ENCODE data around the gene RBM48.
"Not testable (repeated sequence)": the region's sequence is repeated elsewhere in the genome, so short reads cannot be mapped to it uniquely, and the experiment has no call there.

The RBM48 gene

DNA sequence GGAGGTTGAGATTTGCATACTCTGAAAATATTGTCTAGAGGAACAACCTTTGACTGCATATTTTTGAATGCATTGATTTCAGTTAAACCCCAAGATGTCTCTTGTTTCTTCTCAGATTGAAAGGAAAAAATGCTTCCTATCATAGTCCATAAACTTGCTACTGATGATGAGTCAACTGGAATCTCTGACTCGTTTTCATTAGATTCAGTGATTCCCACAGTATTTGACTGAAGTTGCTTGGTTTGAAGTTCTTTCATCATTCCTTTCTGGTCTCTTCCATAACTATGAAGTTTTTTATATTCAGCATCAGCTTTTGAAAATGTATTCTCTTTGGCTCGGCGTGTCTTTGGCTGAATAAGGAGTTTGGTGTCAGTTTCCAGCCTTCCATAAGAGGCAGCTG is 11.0 kb upstream of the RBM48 start:
- no peak overlapping the region for H3K4me3 ChIP-seq (ENCODE audit: low read length)
- DNase-seq (ENCODE audit: low read depth), result no peak
- TF ChIP-seq, protein P1, sequence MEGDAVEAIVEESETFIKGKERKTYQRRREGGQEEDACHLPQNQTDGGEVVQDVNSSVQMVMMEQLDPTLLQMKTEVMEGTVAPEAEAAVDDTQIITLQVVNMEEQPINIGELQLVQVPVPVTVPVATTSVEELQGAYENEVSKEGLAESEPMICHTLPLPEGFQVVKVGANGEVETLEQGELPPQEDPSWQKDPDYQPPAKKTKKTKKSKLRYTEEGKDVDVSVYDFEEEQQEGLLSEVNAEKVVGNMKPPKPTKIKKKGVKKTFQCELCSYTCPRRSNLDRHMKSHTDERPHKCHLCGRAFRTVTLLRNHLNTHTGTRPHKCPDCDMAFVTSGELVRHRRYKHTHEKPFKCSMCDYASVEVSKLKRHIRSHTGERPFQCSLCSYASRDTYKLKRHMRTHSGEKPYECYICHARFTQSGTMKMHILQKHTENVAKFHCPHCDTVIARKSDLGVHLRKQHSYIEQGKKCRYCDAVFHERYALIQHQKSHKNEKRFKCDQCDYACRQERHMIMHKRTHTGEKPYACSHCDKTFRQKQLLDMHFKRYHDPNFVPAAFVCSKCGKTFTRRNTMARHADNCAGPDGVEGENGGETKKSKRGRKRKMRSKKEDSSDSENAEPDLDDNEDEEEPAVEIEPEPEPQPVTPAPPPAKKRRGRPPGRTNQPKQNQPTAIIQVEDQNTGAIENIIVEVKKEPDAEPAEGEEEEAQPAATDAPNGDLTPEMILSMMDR (conservative IDR thresholded peaks at IDR 0.05; ENCODE audit: low read depth, low read length), result no peak

DNA sequence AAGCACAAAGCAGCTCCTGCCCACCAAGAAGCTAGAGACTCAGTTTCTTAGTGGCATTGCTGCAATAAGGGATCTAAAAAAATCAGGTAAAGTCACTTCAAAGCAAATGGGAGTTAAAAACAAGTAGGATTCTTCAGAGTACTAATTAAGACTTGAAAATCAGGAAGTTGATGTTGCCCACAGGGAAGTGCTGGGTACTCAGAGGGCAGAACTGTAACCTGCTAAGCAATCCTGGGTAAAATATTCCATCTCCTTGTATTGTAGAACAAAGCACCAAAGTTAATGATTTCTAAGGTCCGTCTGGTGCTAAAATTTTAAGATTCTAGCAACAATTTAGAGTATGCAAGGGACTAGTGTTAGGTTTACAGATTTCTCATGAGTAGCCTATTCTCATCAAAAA is 8.6 kb upstream of the RBM48 start:
- DNase-seq (ENCODE audit: low read depth), result no peak
- TF ChIP-seq, protein P1 (conservative IDR thresholded peaks at IDR 0.05; ENCODE audit: low read depth, low read length), result no peak

DNA sequence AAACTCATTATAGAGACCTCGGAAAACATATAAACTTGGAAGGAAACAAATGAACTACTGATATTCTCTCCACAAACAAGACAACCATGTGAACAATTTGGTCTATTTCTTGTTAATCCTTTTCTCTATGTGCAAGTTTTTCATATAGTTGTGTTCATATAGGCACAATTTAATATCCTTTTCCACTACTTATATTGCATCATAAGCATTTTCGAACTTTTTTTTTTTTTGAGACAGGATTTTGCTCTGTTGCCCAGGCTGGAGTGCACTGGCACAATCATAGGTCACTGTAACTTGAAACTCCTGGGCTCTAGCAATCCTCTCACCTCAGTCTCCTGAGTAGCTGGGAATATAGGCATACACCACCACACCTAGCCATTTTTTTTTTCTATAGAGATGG is 5.5 kb upstream of the RBM48 start:
- TF ChIP-seq, protein P1 (conservative IDR thresholded peaks at IDR 0.05; ENCODE audit: low read depth, low read length), result no peak
- H3K4me3 ChIP-seq (ENCODE audit: low read length), result no peak overlapping the region
- no peak for DNase-seq (ENCODE audit: low read depth)

More for the DNA sequence above, 8.6 kb upstream of the RBM48 start:
- no peak overlapping the region for H3K4me3 ChIP-seq (ENCODE audit: low read length)

DNA sequence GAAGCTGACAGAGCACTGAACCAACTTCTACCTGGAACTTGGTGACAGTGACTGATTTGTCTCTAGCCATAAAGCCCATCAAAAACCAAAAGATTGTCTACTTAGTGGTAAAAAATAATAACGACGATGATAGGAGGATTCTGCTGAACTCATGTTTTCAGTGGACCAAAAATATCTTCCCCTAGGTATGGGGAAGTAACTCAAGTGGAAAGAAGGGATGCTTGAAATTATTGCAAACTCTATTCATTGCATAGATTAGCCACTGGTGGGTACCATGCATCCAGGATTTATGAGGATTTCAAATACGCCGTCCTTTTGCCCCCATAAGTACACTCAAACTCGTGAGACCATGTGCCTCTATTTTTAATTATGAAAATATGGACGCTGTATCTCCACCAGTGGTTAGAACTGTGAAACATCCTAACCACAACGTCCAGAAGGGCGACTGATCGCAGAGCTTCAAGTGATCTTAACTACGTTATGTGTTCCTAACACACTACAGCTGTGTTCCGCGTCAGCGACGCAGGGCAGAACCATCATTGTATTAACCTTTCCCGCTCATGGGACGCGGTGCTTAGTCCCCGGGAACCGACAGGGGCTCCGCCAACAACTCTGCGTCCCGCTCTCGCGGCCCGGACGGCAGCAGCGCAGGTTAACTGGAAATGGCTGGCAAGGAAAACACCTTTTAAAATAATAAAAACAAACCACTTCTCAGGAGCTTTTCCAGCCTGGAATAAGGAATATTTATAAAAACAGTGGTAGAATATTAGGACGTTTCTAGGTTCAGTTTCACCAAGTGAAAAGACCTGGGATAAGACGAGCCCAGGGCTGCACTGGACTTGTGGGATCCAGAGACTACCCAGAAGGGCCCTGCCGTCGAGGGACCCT is 1.1 kb upstream of the RBM48 start:
- DNase-seq (ENCODE audit: low read depth), result no peak
- TF ChIP-seq, protein P1 (conservative IDR thresholded peaks at IDR 0.05; ENCODE audit: low read depth, low read length), result peak; percentile 21
- peak overlapping the region; percentile 83 for H3K4me3 ChIP-seq (ENCODE audit: low read length)

DNA sequence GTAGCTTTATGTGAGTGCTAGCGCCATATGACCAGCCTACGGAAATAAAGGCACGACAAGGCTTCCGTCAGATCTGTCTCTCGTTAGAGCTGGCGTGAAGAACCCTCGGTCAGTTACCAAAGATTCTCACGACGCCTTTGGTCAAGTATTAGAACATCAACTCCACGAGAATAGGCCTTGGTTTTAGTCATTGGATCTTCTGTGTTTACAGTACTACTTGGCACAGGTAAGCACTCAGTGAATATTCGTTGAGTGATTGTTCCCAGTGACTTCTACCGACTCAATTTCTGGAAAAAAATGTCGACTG is 316 bp downstream of the RBM48 start:
- peak overlapping the region; percentile 98 for H3K4me3 ChIP-seq (ENCODE audit: low read length)
- TF ChIP-seq, protein P1 (conservative IDR thresholded peaks at IDR 0.05; ENCODE audit: low read depth, low read length), result no peak
- DNase-seq (ENCODE audit: low read depth), result no peak

DNA sequence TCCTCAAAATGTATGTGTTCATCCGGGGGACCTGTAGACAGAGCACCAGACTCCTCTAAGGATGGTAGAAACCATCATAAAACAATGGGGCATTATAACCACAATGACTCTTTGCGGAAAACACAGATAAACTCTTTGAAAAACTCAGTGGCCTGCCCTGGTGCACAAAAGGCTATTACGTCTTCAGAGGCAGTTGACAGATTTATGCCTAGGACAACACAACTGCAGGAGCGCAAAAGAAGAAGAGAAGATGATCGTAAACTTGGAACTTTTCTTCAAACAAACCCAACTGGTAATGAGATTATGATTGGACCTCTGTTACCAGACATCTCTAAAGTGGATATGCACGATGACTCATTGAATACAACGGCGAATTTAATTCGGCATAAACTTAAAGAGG is 6.0 kb downstream of the RBM48 start:
- TF ChIP-seq, protein P1 (conservative IDR thresholded peaks at IDR 0.05; ENCODE audit: low read depth, low read length), result no peak
- DNase-seq (ENCODE audit: low read depth), result no peak
- no peak overlapping the region for H3K4me3 ChIP-seq (ENCODE audit: low read length)

DNA sequence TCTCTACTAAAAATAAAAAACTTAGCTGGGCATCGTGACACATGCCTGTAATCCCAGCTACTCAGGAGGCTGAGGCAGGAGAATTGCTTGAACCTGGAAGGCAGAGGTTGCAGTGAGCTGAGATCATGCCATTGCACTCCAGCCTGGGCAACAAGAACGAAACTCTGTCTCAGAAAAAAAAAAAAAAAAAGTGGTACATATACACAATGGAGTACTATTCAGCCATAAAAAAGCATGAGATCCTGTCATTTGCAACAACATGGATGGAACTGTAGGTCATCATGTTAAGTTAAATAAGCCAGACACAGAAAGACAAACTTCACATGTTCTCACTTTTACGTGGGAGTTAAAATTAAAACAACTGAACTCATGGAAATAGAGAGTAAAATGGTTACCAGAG is 14.9 kb downstream of the RBM48 start:
- not testable (repeated sequence) for DNase-seq (ENCODE audit: low read depth); H3K4me3 ChIP-seq (ENCODE audit: low read length)

DNA sequence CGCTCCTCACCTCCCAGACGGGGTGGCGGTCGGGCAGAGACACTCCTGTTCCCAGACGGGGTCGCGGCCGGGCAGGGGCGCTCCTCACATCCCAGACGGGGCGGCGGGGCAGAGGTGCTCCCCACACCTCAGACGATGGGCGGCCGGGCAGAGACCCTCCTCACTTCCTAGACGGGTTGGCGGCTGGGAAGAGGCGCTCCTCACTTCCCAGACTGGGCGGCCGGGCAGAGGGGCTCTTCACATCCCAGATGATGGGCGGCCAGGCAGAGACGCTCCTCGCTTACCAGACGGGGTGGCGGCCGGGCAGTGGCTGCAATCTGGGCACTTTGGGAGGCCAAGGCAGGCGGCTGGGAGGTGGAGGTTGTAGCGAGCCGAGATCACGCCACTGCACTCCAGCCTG is 16.5 kb downstream of the RBM48 start:
- DNase-seq (ENCODE audit: low read depth); H3K4me3 ChIP-seq (ENCODE audit: low read length): not testable (repeated sequence)

All from retinal pigment epithelial cell (primary cell).